T follicular helper cell (primary cell): ENCODE measurements around the gene KRT23.
"Not testable (repeated sequence)": the region's sequence is repeated elsewhere in the genome, so short reads cannot be mapped to it uniquely, and the experiment has no call there.

ENCODE experiments used
- DNase-seq: peaks from one replicate; pipeline ENCODE4 v3.0.0-alpha.2; 2020; ENCODE audit warnings: low read depth

The KRT23 gene

GRCh38 chr17:40950176-40950575 lies 12.7 kb upstream of the KRT23 start:
- DNase-seq = no peak

GRCh38 chr17:40949418-40949817 lies 12.0 kb upstream of the KRT23 start:
- no peak for DNase-seq

- no peak for DNase-seq
Observed at GRCh38 chr17:40947929-40948328, 10.5 kb upstream of the KRT23 start.

- DNase-seq = no peak
Observed at GRCh38 chr17:40945414-40945813, 8.0 kb upstream of the KRT23 start.

GRCh38 chr17:40944531-40944930 lies 7.1 kb upstream of the KRT23 start:
- DNase-seq = no peak

- DNase-seq = no peak
Observed at GRCh38 chr17:40942553-40942952, 5.1 kb upstream of the KRT23 start.

GRCh38 chr17:40940266-40940665 lies 2.8 kb upstream of the KRT23 start:
- DNase-seq = no peak

- no peak for DNase-seq
Observed at GRCh38 chr17:40938981-40939380, 1.5 kb upstream of the KRT23 start.

- DNase-seq = no peak
Observed at GRCh38 chr17:40936976-40937375, 470 bp downstream of the KRT23 start.

GRCh38 chr17:40936437-40936971 lies 942 bp downstream of the KRT23 start:
- no peak for DNase-seq

GRCh38 chr17:40935624-40936023 lies 1.8 kb downstream of the KRT23 start:
- DNase-seq = no peak

- DNase-seq = no peak
Observed at GRCh38 chr17:40932608-40933007, 4.8 kb downstream of the KRT23 start.

GRCh38 chr17:40931311-40931710 lies 6.1 kb downstream of the KRT23 start:
- no peak for DNase-seq

- DNase-seq = no peak
Observed at GRCh38 chr17:40926341-40926740, 11.1 kb downstream of the KRT23 start.

GRCh38 chr17:40922239-40922638 lies 15.2 kb downstream of the KRT23 start:
- no peak for DNase-seq

GRCh38 chr17:40921026-40921425 lies 16.4 kb downstream of the KRT23 start:
- no peak for DNase-seq

- DNase-seq = not testable (repeated sequence)
Observed at GRCh38 chr17:40917116-40917515, 20.3 kb downstream of the KRT23 start.

GRCh38 chr17:40916366-40916765 lies 21.1 kb downstream of the KRT23 start:
- no peak for DNase-seq

- DNase-seq = no peak
Observed at GRCh38 chr17:40915721-40916256, 21.7 kb downstream of the KRT23 start.

GRCh38 chr17:40915199-40915661 lies 22.2 kb downstream of the KRT23 start:
- DNase-seq = no peak

GRCh38 chr17:40914075-40914855 lies 23.2 kb downstream of the KRT23 start:
- no peak for DNase-seq

- DNase-seq = no peak
Observed at GRCh38 chr17:40912486-40913210, 24.8 kb downstream of the KRT23 start.

- no peak for DNase-seq
Observed at GRCh38 chr17:40910441-40910841, 27.0 kb downstream of the KRT23 start.
